Peyer's patch (tissue), 4 donors: ENCODE results near the gene JUN. TPM values are rescaled to one million over a fixed set of nuclear protein-coding genes. Genes with fewer than 3 reads are reported as not detected.

Source experiments
- DNase-seq, 3 donors: peaks; one replicate each; pipeline ENCODE4 v3.0.0-alpha.2; 2017 to 2019
- H3K27ac ChIP-seq, 4 donors: fragments of 200-600 bp; sonication (generic); one replicate each; pipeline ENCODE4 v1.5.1; 2016 to 2019
- H3K27me3 ChIP-seq, 2 donors: fragments of 200-600 bp; sonication (generic); one replicate each; pipeline ENCODE4 v1.5.1; 2019
- H3K36me3 ChIP-seq, 3 donors: fragments of 200-600 bp; sonication (generic); one replicate each; pipeline ENCODE4 v1.5.1; 2016 to 2019
- H3K4me1 ChIP-seq, 4 donors: fragments of 200-600 bp; sonication (generic); one replicate each; pipeline ENCODE4 v1.5.1; 2016 to 2019
- H3K4me3 ChIP-seq, 4 donors: fragments of 200-600 bp; sonication (generic); 1 replicate in 3 of 4; 2 replicates in 1 of 4; pipeline ENCODE4 v1.5.1; 2016 to 2019; ENCODE audit warnings: mild to moderate bottlenecking in 1 of 4
- H3K9me3 ChIP-seq, 4 donors: fragments of 200-600 bp; sonication (generic); one replicate each; pipeline ENCODE4 v1.5.1; 2016 to 2019; ENCODE audit warnings: mild to moderate bottlenecking in 1 of 4
- CTCF ChIP-seq, 6 experiments: fragments of 450-650 bp in 4 of 6; fragments of 200-600 bp in 2 of 6; sonication (generic) in 1 of 6; IDR thresholded peaks; one replicate each; pipeline ENCODE4 v1.5.1; 2017 to 2019; ENCODE audit warnings: antibody characterized with exemption in 6 of 6, mild to moderate bottlenecking in 3 of 6, moderate library complexity in 1 of 6
- POLR2A ChIP-seq, 2 donors: fragments of 450-650 bp; IDR thresholded peaks; one replicate each; pipeline ENCODE4 v1.5.1; 2017; ENCODE audit warnings: antibody characterized with exemption in 2 of 2, mild to moderate bottlenecking in 2 of 2, moderate library complexity in 2 of 2
- total RNA-seq, 4 donors: library from RNA; depleted of rRNA; stranded (reverse); fragments of >200 nt; gene quantifications; one replicate each; pipeline ENCODE4 v1.1.0, GENCODE V29; 2016

The JUN gene
- total RNA-seq, 4 donors from 2014 or later, result 158 to 277 (median 208) TPM

- TF ChIP-seq CTCF (IDR thresholded peaks at IDR 0.05) (no peak), POLR2A (IDR thresholded peaks at IDR 0.05) (no peak)
- Histone ChIP-seq H3K27me3 (no peaks in the 10 kb centered on the region), H3K4me1 (peaks cover 0 to 15% (median 11%) of the 10 kb centered on the region in 4 donors), H3K9me3 (no peaks in the 10 kb centered on the region), H3K27ac (peak overlapping the region in 3 of 4 donors; percentile 25 to 55 (median 43)), H3K4me3 (no peak overlapping the region), H3K36me3 (no peaks in the 10 kb centered on the region)
- peak in 2 of 3 donors; percentile 28 to 85 for DNase-seq
Observed at GRCh38 chr1:58755468-58755872, 28.4 kb downstream of the JUN start.

DNA sequence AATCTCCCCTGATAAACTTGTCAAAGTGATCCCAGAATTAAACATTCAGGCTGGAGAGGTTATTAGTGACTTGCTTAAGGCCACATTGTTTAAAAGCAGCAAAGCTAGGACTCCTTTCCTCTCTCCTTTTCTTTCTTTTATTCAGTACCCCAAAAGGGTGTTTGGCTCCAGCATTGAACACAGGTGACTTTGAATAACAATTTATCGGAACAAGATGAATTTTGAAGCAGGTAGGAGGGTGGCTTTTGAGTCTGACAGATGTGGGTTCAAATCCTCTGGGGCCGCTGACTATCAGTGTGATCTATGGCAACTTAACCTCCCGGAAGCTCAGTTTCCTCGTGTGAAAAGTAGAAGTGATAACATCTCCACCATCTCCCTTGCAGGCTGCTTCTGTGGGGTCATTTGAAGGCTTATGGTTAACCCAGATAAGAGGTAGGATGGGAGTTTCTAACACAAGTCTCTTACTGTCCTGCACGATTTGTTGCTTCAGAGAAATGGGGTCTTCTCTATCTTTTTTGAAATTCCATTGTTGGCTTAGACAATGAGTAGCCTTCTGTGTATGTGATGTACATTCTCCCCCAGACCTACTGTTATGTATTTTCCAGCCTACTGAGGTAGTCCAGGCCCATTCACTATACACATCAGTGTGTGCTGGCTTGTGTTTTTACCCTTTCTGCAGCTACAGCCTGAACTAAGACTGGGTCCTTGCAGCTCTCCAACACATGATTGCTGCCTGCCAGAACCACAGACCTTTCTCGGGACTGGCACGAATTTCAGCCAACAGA, 29.0 kb downstream of the JUN start:
- DNase-seq, result no peak
- Histone ChIP-seq H3K27me3 (no peaks in the 10 kb centered on the region), H3K27ac (peak overlapping the region in 3 of 4 donors; percentile 25 to 55 (median 43)), H3K4me1 (peaks cover 0 to 15% (median 11%) of the 10 kb centered on the region in 4 donors), H3K4me3 (no peak overlapping the region), H3K9me3 (no peaks in the 10 kb centered on the region), H3K36me3 (no peaks in the 10 kb centered on the region)
- TF ChIP-seq CTCF (IDR thresholded peaks at IDR 0.05) (no peak), POLR2A (IDR thresholded peaks at IDR 0.05) (no peak)

DNA sequence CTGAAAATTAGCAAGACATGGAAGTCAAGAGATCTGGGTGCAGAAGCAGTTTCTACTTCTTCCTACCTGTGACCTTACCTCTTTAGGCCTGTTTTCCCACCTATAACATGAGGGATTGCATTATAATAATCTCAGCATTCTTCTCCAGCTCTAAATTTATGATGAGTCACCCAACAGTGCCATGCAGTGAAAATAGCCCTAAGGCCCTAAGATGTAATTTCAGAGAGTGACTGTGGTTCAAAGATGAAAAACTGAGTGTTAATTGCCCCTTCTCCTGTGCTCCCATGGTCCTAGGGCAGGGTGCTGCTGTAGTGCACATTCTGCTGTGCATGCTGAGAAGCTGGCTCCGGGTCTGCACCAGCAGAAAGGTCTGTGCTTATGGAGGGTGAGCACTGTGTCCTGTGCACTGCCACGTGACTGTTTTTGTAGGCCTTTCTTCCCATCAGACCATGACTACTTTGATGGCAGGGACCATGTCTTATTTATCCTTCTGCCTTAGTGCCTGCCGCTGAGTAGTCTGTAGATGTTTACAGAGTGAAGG, 29.7 kb downstream of the JUN start:
- Histone ChIP-seq H3K27me3 (no peaks in the 10 kb centered on the region), H3K9me3 (no peaks in the 10 kb centered on the region), H3K4me1 (peaks cover 0 to 15% (median 11%) of the 10 kb centered on the region in 4 donors), H3K4me3 (no peak overlapping the region), H3K27ac (no peak overlapping the region), H3K36me3 (no peaks in the 10 kb centered on the region)
- DNase-seq, result no peak
- TF ChIP-seq POLR2A (IDR thresholded peaks at IDR 0.05) (no peak), CTCF (IDR thresholded peaks at IDR 0.05) (no peak)

DNA sequence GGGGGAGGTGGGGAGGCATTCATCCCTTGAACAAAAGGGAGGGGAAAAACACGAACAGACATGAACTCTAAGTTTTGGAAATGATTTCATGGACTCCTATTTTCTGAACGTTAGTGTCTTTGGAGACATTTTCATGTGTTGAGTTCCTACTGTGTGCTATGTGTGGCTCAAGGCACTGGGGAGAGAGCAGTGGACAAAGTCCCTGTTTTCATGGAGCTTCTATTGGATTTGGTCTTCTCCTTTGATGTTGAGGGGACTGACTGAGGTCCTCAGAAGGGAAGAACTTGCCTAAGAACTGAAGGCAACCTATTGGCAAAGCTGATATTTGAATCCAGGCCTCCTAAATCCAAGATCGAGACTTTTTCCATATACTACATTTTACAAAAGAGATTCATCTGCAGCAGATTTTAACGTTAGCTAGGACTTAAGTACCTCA, 30.4 kb downstream of the JUN start:
- no peaks in the 10 kb centered on the region for H3K27me3 ChIP-seq
- peak overlapping the region in 1 of 4 donors; percentile 6 for H3K27ac ChIP-seq
- no peaks in the 10 kb centered on the region for H3K9me3 ChIP-seq
- H3K4me3 ChIP-seq, result no peak overlapping the region
- no peaks in the 10 kb centered on the region for H3K36me3 ChIP-seq
- peaks cover 0 to 15% (median 11%) of the 10 kb centered on the region in 4 donors for H3K4me1 ChIP-seq
- TF ChIP-seq CTCF (IDR thresholded peaks at IDR 0.05) (no peak), POLR2A (IDR thresholded peaks at IDR 0.05) (no peak)
- no peak for DNase-seq

- no peak for DNase-seq
- no peaks in the 10 kb centered on the region for H3K9me3 ChIP-seq
- no peak for TF ChIP-seq CTCF (IDR thresholded peaks at IDR 0.05)
- no peak for TF ChIP-seq POLR2A (IDR thresholded peaks at IDR 0.05)
Observed at GRCh38 chr1:58749646-58750045, 34.2 kb downstream of the JUN start.

More at GRCh38 chr1:58749646-58750045, 34.2 kb downstream of the JUN start:
- H3K27ac ChIP-seq, result no peak overlapping the region
- no peak overlapping the region for H3K4me3 ChIP-seq
- H3K36me3 ChIP-seq, result no peaks in the 10 kb centered on the region
- H3K27me3 ChIP-seq, result no peaks in the 10 kb centered on the region
- H3K4me1 ChIP-seq, result peaks cover 0 to 5% (median 0%) of the 10 kb centered on the region in 4 donors
